Activated B cell treated with CpG ODN at 0.5 μM for 24 hours (primary cell): ENCODE results near the gene EXD3. TPM values are rescaled to one million over a fixed set of nuclear protein-coding genes. Genes with fewer than 3 reads are reported as not detected.

Experiments
- ATAC-seq: fragments of 200-7000 bp; cut with Tn5 transposase; one replicate; pipeline ENCODE4 v1.10.0; 2021; ENCODE audit warnings: low read depth, mild to moderate bottlenecking, moderate library complexity
- CTCF ChIA-PET: fragments of 350-600 bp; sonication (Branson Sonifier 250); formaldehyde crosslinking; loops from one replicate; lab custom pipeline; 2021; ENCODE audit warnings: antibody characterized with exemption; lab: Charles Lee
- POLR2A ChIA-PET: fragments of 350-600 bp; sonication (Branson Sonifier 250); formaldehyde crosslinking; loops from one replicate; lab custom pipeline; 2021; ENCODE audit warnings: antibody characterized with exemption; lab: Charles Lee
- DNase-seq: peaks from one replicate; pipeline ENCODE4 v3.0.0; 2022
- H3K27ac Mint-ChIP-seq: one replicate; pipeline ENCODE4 v1.8.0; 2020; ENCODE audit warnings: mixed read lengths
- H3K27me3 Mint-ChIP-seq: one replicate; pipeline ENCODE4 v1.8.0; 2021; ENCODE audit warnings: mixed read lengths
- H3K36me3 Mint-ChIP-seq: one replicate; pipeline ENCODE4 v1.8.0; 2021; ENCODE audit warnings: low read depth, mixed read lengths
- H3K4me1 Mint-ChIP-seq: one replicate; pipeline ENCODE4 v1.8.0; 2021; ENCODE audit warnings: mixed read lengths
- H3K4me3 Mint-ChIP-seq: one replicate; pipeline ENCODE4 v1.8.0; 2020; ENCODE audit warnings: mild to moderate bottlenecking, mixed read lengths
- H3K9me3 Mint-ChIP-seq: one replicate; pipeline ENCODE4 v1.8.0; 2020; ENCODE audit warnings: mixed read lengths
- intact Hi-C: fragments of 100-400 bp; cut with micrococcal nuclease; formaldehyde crosslinking; loops from one replicate; pipeline ENCODE4 v1.15.1; 2024
- total RNA-seq: library from RNA; stranded (reverse); gene quantifications from 2 replicates; pipeline ENCODE4 v1.2.3, GENCODE V29; 2022
- TF ChIP-seq, protein P1 (sequence below): fragments of 200-600 bp; IDR thresholded peaks from one replicate; pipeline ENCODE4 v1.8.0; 2022; ENCODE audit warnings: antibody characterized with exemption, mild to moderate bottlenecking

EXD3 gene
- total RNA-seq, 1 donor from 2014 or later = 12.8 TPM

DNA sequence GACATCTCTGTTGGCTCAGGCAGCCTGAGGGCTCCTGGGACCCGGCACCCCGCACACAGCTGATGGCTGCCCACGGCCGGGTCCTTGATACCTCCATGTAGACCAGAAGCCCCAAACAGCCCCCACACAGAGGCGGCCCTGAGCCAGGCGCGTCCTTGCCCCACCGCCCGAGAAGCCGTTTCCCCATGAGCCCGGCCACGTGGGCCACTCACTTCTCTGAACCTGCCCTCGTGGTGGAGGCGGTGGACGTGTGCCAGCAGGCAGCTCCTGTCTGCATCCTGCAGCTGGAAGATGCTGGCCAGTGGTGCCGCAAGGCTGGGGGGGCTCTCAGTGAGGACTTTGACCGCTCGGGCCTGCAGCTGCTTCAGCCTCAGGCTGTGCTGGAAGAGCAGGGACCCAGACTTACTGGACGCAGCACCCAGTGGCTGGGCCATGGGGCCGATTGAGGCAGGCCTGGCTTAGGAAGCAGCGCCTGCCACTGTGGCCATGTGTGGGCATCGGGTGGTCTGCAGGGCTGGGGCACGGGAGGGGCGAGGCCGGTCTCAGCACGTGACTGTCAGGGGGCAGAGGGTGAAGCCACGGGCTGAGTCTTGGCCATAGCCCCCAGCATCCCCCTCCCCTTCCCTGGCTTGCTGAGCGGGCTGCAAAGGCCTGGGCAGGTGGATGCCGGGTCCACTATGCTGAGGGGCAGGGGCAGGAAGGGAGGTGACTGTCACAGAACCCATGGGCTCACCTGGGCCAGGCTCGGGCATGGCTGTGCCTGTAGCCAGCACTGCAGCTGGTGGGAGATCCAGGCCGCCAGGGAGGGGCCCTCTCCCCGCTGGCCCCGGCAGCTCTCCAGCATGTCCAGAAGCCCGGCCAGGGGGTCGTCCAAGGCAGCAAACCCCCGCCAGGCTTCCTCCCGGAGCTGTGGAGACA, 50.0 kb downstream of the EXD3 start:
- ChIA-PET CTCF (no interaction called here), POLR2A (no interaction called here)
- Mint-ChIP-seq H3K9me3 (no peaks in the 10 kb centered on the region), H3K4me3 (no peak overlapping the region), H3K36me3 (no peaks in the 10 kb centered on the region), H3K4me1 (no peaks in the 10 kb centered on the region), H3K27ac (no peak overlapping the region), H3K27me3 (no peaks in the 10 kb centered on the region)
- ATAC-seq (no peak), DNase-seq (no peak)
- TF ChIP-seq, protein P1, sequence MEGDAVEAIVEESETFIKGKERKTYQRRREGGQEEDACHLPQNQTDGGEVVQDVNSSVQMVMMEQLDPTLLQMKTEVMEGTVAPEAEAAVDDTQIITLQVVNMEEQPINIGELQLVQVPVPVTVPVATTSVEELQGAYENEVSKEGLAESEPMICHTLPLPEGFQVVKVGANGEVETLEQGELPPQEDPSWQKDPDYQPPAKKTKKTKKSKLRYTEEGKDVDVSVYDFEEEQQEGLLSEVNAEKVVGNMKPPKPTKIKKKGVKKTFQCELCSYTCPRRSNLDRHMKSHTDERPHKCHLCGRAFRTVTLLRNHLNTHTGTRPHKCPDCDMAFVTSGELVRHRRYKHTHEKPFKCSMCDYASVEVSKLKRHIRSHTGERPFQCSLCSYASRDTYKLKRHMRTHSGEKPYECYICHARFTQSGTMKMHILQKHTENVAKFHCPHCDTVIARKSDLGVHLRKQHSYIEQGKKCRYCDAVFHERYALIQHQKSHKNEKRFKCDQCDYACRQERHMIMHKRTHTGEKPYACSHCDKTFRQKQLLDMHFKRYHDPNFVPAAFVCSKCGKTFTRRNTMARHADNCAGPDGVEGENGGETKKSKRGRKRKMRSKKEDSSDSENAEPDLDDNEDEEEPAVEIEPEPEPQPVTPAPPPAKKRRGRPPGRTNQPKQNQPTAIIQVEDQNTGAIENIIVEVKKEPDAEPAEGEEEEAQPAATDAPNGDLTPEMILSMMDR = no peak
- intact Hi-C loops = no loop called here

DNA sequence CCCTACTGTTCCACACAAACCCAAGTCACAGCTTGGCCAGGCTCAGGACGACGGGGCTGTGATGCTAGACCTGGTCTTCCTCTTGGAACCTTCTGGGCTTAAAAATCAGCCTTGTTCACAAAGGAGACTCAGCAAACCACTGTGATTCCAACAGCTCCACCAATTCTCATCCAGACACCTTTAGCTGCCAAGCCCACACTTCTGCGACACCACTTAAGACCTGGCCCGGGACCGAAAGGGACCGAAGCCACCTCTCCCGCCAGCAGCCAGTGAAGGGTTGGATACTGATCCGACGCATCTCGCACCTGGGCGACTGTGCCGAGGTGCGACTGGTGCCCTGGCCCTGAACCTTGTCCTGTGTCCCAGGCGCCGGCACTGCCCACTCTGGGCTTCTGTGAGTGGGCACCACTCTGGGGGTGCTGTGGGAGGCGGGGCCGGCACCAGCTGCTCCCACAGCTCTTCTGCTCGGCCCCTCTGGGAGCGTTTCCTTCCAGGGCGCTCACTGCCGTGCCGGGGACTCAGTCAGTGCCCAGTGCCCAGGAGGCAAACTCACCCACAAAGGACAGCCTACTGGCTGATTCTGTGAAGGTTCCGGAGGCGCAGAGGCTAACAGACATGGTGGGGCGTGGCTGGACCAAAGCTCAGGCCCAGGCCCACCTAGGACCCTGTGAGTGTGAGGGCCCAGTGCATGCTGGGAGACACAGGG, 50.9 kb downstream of the EXD3 start:
- intact Hi-C loops = no loop called here
- CTCF ChIA-PET = no interaction called here
- no peaks in the 10 kb centered on the region for H3K27me3 Mint-ChIP-seq
- H3K9me3 Mint-ChIP-seq = no peaks in the 10 kb centered on the region
- H3K36me3 Mint-ChIP-seq = no peaks in the 10 kb centered on the region
- POLR2A ChIA-PET = no interaction called here
- TF ChIP-seq, protein P1 = no peak
- no peak overlapping the region for H3K4me3 Mint-ChIP-seq
- ATAC-seq = no peak
- H3K27ac Mint-ChIP-seq = no peak overlapping the region
- DNase-seq = no peak
- H3K4me1 Mint-ChIP-seq = no peaks in the 10 kb centered on the region

GRCh38 chr9:137371521-137371941, 51.4 kb downstream of the EXD3 start:
- no peak for ATAC-seq
- ChIA-PET CTCF (no interaction called here), POLR2A (no interaction called here)
- intact Hi-C loops = no loop called here
- no peak for DNase-seq
- Mint-ChIP-seq H3K27ac (no peak overlapping the region), H3K36me3 (no peaks in the 10 kb centered on the region), H3K27me3 (no peaks in the 10 kb centered on the region), H3K4me3 (no peak overlapping the region), H3K4me1 (no peaks in the 10 kb centered on the region), H3K9me3 (no peaks in the 10 kb centered on the region)
- TF ChIP-seq, protein P1 = no peak

GRCh38 chr9:137370865-137371520, 52.0 kb downstream of the EXD3 start:
- POLR2A ChIA-PET = interaction anchor here (0.7 kb wide), 1 partner anchor 64 kb away, joined by 4 read pairs; no protein-coding TSS in a partner anchor
- intact Hi-C loops = no loop called here
- CTCF ChIA-PET = no interaction called here
- Mint-ChIP-seq H3K4me3 (no peak overlapping the region), H3K27ac (no peak overlapping the region), H3K27me3 (no peaks in the 10 kb centered on the region), H3K36me3 (no peaks in the 10 kb centered on the region), H3K9me3 (no peaks in the 10 kb centered on the region), H3K4me1 (no peaks in the 10 kb centered on the region)
- DNase-seq (no peak), ATAC-seq (no peak)
- TF ChIP-seq, protein P1 = no peak
